GM10847 (cell line): ENCODE data around the gene MFNG.

Source experiments
- POLR2A ChIP-seq: IDR thresholded peaks from 2 replicates; pipeline ENCODE4 v1.6.1; 2011; ENCODE audit not compliant: insufficient read length; ENCODE audit errors: extremely low read depth

Gene MFNG

DNA sequence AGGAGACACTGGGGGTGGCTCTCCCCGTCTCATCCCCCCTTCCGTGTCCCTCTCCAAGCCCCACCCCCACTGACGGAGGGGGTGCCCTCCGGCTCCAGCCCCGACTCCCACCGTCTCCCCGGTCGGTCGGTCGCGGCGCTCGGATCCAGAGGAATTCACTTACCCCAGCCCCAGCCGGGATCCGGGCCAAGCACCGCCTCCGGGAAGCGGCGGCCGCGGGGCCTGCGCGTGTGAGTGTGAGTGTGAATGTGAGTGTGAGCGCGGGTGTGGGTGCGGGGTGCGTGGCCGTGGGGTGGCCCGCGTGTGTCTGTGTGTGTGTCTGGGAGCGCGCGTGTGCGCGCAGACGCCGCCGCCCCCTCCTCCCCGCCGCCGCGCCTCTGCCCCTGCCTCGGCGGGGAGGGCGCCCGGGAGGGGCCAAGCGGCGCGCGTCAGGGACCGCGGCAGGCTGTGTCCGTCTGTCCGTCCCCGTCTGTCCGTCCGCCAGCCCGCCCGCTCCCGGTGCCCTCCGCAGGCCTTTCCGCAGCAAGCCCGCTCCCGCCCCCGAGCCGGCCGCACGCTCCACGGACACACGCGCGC, 59.0 kb downstream of the MFNG start, which contains the start of gene ELFN2:
TSS of gene ELFN2 (minus strand) at position 345 of the 576 bp plus-strand sequence. CDS start 51,945 bp downstream, outside the sequence.
- TF ChIP-seq POLR2A, result no peak

GRCh38 chr22:37426706-37427134, 59.5 kb downstream of the MFNG start:
- TF ChIP-seq POLR2A, result no peak

DNA sequence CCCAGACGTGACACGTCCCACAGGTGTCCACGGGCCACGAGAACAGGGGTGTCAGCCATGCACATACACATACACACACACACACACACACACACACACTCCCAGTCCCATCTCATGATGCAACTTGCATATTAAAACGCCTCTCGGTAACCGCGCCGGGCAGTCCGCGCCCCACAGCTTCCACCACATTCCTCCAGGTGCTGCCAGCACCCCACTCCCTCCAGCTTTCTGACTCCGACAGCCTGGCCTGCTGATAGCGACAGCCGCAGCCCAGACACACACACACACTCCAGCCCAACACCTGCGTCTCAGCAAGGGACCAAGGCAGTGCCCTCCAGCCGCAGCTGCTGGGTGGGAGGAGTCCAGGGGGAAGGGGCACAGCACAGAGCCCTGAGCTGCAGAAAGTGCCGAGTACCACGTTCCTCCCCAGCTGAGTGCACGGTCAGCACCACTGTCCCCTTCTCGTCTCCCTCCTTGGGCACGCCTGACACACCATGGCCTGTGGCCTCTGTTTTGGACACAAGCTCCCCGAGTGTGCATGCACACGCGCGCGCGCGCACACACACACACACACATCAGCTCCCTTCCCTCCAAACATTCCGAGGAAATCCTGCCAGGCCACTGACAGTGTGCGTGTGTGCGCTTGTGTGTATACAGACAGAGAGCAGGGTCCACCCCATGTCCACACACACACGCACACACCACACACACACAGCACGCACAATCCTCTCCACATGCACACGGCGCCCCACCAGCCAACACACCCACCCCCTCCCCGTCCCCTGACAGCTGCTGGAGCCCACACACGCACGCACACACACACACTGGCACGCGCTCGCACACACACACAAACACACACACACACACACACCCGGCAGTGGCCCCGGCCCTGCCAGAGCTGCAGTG, 60.1 kb downstream of the MFNG start:
- no peak for TF ChIP-seq POLR2A

GRCh38 chr22:37425369-37425768, 60.8 kb downstream of the MFNG start:
- TF ChIP-seq POLR2A, result no peak

DNA sequence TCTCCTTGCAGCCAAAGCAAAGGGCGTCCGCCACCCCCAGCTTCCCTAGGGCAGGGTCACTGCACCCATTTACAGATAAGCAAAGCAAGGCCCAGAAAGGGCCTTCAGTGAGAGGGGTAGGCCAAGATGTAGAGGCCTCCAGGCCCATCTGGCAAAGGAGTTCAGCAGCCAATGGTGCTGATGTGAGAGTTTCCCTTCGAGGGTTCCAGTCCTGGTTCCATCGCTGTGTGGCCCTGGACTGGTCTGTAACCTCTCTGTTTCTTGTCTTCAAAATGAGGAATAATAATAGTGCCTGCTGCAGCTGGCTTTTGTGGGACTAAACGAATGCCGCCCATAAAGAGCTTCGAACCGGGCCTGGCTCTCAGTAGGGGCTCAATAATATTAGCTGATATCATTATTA, 62.9 kb downstream of the MFNG start:
- TF ChIP-seq POLR2A, result no peak

DNA sequence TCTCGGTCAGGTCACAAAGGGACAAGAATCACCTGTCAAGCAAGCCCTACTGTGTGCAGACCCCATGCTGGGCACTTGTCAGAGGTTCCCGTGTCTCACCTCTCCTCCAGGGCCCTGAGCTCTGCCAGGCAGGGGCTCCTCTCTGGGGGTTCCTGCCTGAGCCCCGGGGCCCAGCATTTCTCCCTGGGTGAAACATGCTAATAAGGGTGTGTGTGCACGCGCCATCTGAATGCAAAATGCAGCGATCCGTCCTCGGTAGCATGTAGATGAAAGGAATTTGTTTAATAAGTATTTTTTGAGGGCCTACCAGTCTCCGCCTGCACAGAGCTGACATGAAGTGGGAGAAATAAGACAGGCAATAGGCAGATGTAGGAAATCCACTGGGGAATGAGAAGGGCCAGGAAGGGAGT, 64.7 kb downstream of the MFNG start:
- TF ChIP-seq POLR2A, result no peak

DNA sequence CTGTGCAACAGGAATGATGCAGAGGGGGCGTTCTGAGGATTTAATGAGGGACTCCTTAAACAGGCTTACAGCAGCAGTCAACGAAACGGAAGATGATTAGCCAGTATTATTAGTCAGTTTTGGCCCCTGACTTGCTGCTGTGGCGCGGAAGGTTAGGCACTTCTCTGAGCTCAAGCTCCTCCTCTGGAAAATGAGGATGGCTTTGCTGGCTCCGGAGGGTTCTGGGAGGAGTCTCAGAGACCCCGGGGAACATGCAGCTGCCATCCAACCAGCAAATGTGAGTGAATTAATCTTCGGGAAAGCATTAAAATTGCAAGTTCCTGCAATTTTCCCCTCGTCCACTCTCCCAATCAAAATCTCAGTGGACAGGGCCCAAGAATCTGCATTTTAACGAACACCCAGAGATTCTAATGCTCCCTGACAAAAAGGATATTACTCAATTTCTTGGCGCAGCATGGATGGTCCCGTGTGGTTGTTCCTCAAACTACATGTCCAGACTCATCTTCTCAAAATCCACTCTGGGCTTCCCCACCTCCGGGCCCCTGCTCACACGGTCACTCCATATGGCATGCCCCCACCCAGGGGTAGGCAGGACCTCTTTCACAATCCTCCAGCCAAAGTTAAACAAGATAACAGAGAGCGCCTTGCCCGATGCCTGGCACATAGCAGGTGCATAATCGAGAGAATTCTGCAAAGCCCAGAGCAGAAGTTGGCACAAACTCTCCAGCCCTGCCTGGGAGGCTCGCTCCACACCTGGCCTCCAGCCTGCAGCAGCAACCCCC, 65.3 kb downstream of the MFNG start:
- no peak for TF ChIP-seq POLR2A

GRCh38 chr22:37419969-37420685, 66.1 kb downstream of the MFNG start:
- TF ChIP-seq POLR2A, result no peak

GRCh38 chr22:37419370-37419968, 66.7 kb downstream of the MFNG start:
- no peak for TF ChIP-seq POLR2A
